ENCODE data around the gene RSPRY1. TPM values are rescaled to one million over a fixed set of nuclear protein-coding genes. Genes with fewer than 3 reads are reported as not detected.
A peak's percentile ranks its signal among the peaks of the same experiment; 100 is the strongest.

The RSPRY1 gene
- total RNA-seq, 1 donor from 2014 or later: 37.6 TPM

GRCh38 chr16:57190136-57190535 lies 4.0 kb downstream of the RSPRY1 start:
- TF ChIP-seq POLR2AphosphoS5 (IDR thresholded peaks at IDR 0.05; ENCODE audit: insufficient read depth in 1 of 2, low read depth in 1 of 2): no peak
- TF ChIP-seq POLR2A (IDR thresholded peaks at IDR 0.05): no peak
- TF ChIP-seq CTCF (IDR thresholded peaks at IDR 0.05): no peak
- Histone ChIP-seq H3K4me1 (peaks cover 63% of the 10 kb centered on the region), H3K36me3 (no peaks in the 10 kb centered on the region), H3K27me3 (no peaks in the 10 kb centered on the region), H3K27ac (no peak overlapping the region), H3K9me3 (no peaks in the 10 kb centered on the region), H3K4me3 (no peak overlapping the region)
- no peak for DNase-seq (ENCODE audit: extremely low spot score in 2 of 2)
- intact Hi-C loops (cut with DNase I): no loop called here

- DNase-seq (ENCODE audit: extremely low spot score in 2 of 2): no peak
- Histone ChIP-seq H3K4me3 (no peak overlapping the region), H3K36me3 (no peaks in the 10 kb centered on the region), H3K4me1 (peaks cover 61% of the 10 kb centered on the region), H3K9me3 (no peaks in the 10 kb centered on the region), H3K27me3 (no peaks in the 10 kb centered on the region), H3K27ac (peak overlapping the region; percentile 40)
- TF ChIP-seq POLR2AphosphoS5 (IDR thresholded peaks at IDR 0.05; ENCODE audit: insufficient read depth in 1 of 2, low read depth in 1 of 2) (no peak), CTCF (IDR thresholded peaks at IDR 0.05) (no peak), POLR2A (IDR thresholded peaks at IDR 0.05) (no peak)
- intact Hi-C loops (cut with DNase I): no loop called here
These were observed 5.0 kb downstream of the RSPRY1 start for GRCh38 chr16:57191056-57191571.

GRCh38 chr16:57192146-57192545 lies 6.0 kb downstream of the RSPRY1 start:
- H3K4me1 ChIP-seq: peaks cover 61% of the 10 kb centered on the region
- no peak for DNase-seq (ENCODE audit: extremely low spot score in 2 of 2)
- intact Hi-C loops (cut with DNase I): no loop called here
- no peak for TF ChIP-seq POLR2A (IDR thresholded peaks at IDR 0.05)
- no peak for TF ChIP-seq POLR2AphosphoS5 (IDR thresholded peaks at IDR 0.05; ENCODE audit: insufficient read depth in 1 of 2, low read depth in 1 of 2)
- no peak for TF ChIP-seq CTCF (IDR thresholded peaks at IDR 0.05)
- H3K27ac ChIP-seq: no peak overlapping the region
- H3K4me3 ChIP-seq: no peak overlapping the region
- H3K27me3 ChIP-seq: no peaks in the 10 kb centered on the region
- no peaks in the 10 kb centered on the region for H3K36me3 ChIP-seq
- H3K9me3 ChIP-seq: no peaks in the 10 kb centered on the region

GRCh38 chr16:57192720-57193486 lies 6.8 kb downstream of the RSPRY1 start:
- no peak for DNase-seq (ENCODE audit: extremely low spot score in 2 of 2)
- Histone ChIP-seq H3K4me3 (no peak overlapping the region), H3K27ac (peak overlapping the region; percentile 1), H3K36me3 (no peaks in the 10 kb centered on the region), H3K27me3 (no peaks in the 10 kb centered on the region), H3K9me3 (no peaks in the 10 kb centered on the region), H3K4me1 (peaks cover 57% of the 10 kb centered on the region)
- TF ChIP-seq POLR2A (IDR thresholded peaks at IDR 0.05) (no peak), POLR2AphosphoS5 (IDR thresholded peaks at IDR 0.05; ENCODE audit: insufficient read depth in 1 of 2, low read depth in 1 of 2) (no peak), CTCF (IDR thresholded peaks at IDR 0.05) (no peak)
- intact Hi-C loops (cut with DNase I): no loop called here

GRCh38 chr16:57194512-57194911 lies 8.4 kb downstream of the RSPRY1 start:
- Histone ChIP-seq H3K4me3 (no peak overlapping the region), H3K36me3 (no peaks in the 10 kb centered on the region), H3K9me3 (no peaks in the 10 kb centered on the region), H3K27ac (peak overlapping the region; percentile 37), H3K4me1 (peaks cover 49% of the 10 kb centered on the region), H3K27me3 (no peaks in the 10 kb centered on the region)
- intact Hi-C loops (cut with DNase I): no loop called here
- TF ChIP-seq CTCF (IDR thresholded peaks at IDR 0.05) (no peak), POLR2A (IDR thresholded peaks at IDR 0.05) (no peak), POLR2AphosphoS5 (IDR thresholded peaks at IDR 0.05; ENCODE audit: insufficient read depth in 1 of 2, low read depth in 1 of 2) (peak in 1 of 2 donors; percentile 50)
- DNase-seq (ENCODE audit: extremely low spot score in 2 of 2): no peak
